ENCODE results near the gene ODC1. TPM values are rescaled to one million over a fixed set of nuclear protein-coding genes. Genes with fewer than 3 reads are reported as not detected.

The ODC1 gene
- 100 to 1,000 TPM; 180 to 181 TPM for total RNA-seq

DNA sequence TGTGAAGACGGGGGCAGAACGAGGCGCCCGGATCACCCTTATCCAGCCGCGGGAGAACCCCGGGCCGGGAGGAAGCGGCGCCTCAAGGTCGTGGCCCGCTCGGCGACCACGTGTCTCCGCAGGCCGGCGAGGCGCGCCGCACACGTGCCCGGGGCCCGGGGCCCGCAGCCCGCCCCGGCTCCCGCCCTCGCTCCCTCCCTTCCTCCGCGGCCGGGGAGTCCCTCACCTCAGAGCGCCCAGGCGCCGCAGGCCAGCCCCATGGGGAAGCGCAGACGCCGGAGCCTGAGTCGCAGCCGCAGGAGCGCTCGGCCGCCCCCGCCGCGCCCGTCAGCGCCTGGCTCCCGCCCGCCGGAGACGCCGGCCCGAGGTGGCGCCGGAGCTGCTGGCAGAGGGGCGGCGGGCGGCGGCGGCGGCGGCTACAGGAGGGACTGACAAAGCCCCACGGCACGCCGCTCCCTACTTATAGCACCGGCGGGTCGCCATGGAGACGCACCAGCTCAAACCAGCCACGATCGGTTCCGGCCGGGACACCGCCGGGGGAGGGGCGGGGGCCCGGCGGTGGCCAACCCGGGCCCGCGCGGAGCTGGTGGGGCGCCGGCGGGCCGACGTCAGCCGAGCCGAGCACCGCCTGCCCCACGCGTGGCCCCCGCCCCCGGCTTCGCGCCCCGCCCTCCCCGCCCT, at the start of gene ODC1:
Gene ODC1 (minus strand): TSS at position 433 of the 681 bp plus-strand sequence. CDS start 3,295 bp downstream, outside the sequence.
- H3K27ac Mint-ChIP-seq = peak within 1 kb of the TSS; percentile 94
- peak within 1 kb of the TSS; percentile 81 for H3K4me3 Mint-ChIP-seq
- ChIA-PET CTCF (interaction anchor here (1.0 to 5.8 kb wide), 9 partner anchors 13 to 324 kb away, joined by 3 to 51 read pairs (median 4); partner anchors contain the start of gene HPCAL1), POLR2A (interaction anchor here (0.8 to 4.7 kb wide), 28 partner anchors 9 to 793 kb away, joined by 3 to 32 read pairs (median 4); partner anchors contain the start of genes HPCAL1, KLF11, NOL10 and RRM2)
- peaks cover 47% of the 10 kb centered on the region for H3K4me1 Mint-ChIP-seq (ENCODE audit: low read depth)
- H3K9me3 Mint-ChIP-seq = no peaks in the 10 kb centered on the region
- TF ChIP-seq, protein P1, sequence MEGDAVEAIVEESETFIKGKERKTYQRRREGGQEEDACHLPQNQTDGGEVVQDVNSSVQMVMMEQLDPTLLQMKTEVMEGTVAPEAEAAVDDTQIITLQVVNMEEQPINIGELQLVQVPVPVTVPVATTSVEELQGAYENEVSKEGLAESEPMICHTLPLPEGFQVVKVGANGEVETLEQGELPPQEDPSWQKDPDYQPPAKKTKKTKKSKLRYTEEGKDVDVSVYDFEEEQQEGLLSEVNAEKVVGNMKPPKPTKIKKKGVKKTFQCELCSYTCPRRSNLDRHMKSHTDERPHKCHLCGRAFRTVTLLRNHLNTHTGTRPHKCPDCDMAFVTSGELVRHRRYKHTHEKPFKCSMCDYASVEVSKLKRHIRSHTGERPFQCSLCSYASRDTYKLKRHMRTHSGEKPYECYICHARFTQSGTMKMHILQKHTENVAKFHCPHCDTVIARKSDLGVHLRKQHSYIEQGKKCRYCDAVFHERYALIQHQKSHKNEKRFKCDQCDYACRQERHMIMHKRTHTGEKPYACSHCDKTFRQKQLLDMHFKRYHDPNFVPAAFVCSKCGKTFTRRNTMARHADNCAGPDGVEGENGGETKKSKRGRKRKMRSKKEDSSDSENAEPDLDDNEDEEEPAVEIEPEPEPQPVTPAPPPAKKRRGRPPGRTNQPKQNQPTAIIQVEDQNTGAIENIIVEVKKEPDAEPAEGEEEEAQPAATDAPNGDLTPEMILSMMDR (IDR thresholded peaks at IDR 0.05) = no peak
- H3K27me3 Mint-ChIP-seq = no peaks in the 10 kb centered on the region
- DNase-seq (peak; percentile 95), ATAC-seq (peak; percentile 76)
- intact Hi-C loops (cut with micrococcal nuclease) = loop anchor here (5.0 kb wide), 2 partner anchors 209 to 326 kb away; partner anchors contain the start of gene RRM2
- peaks cover 41% of the 10 kb centered on the region for H3K36me3 Mint-ChIP-seq (ENCODE audit: low read depth)

DNA sequence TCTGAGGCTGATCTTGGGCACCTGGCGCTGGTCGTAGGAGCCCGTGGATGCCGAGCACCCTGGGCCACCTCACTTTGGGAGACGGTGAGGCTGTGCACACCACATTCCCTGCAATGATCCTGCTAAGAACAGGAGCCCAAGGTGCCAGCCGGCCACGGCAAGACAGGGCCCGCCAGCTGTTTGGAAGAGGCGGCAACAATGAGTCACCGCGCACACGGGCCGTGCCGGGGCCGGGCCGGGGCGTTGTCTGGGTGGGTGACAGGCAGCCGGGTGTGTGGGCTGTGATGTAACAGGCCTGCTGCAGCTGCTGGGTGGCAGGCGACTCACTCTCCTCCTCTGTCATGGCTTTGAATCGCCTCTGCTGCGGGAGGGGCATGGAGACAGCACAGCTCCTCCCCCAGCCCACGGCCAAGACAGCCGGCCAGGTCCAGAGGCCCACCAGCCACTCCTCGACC, 49.7 kb upstream of the ODC1 start:
- ATAC-seq (peak; percentile 61), DNase-seq (peak; percentile 81)
- H3K4me1 Mint-ChIP-seq (ENCODE audit: low read depth) = peaks cover 27% of the 10 kb centered on the region
- H3K27ac Mint-ChIP-seq = no peak overlapping the region
- intact Hi-C loops (cut with micrococcal nuclease) = no loop called here
- CTCF ChIA-PET = interaction anchor here (1.3 kb wide), 1 partner anchor 63 kb away, joined by 4 read pairs; no protein-coding TSS in a partner anchor
- TF ChIP-seq, protein P1 (IDR thresholded peaks at IDR 0.05) = no peak
- H3K4me3 Mint-ChIP-seq = no peak overlapping the region
- no peaks in the 10 kb centered on the region for H3K36me3 Mint-ChIP-seq (ENCODE audit: low read depth)
- H3K27me3 Mint-ChIP-seq = peaks cover 14% of the 10 kb centered on the region
- no peaks in the 10 kb centered on the region for H3K9me3 Mint-ChIP-seq
- POLR2A ChIA-PET = no interaction called here

DNA sequence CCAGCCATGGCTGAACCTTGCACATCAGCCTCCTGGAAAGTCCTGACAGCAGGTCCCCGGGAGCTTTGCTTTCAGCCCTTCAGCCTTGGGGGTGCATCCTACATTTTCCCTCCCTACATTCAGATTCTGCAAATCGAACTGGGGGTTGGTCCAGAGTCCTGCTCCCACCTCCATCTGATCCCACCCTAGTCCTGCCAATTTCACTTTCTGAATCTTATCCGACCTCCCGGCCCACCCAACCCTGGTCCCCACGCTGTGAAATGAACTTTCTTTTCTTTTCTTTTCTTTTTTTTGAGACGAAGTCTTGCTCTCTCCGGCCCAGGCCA, 47.8 kb upstream of the ODC1 start:
- peaks cover 3% of the 10 kb centered on the region for H3K9me3 Mint-ChIP-seq
- no peak for DNase-seq
- H3K4me1 Mint-ChIP-seq (ENCODE audit: low read depth) = peaks cover 27% of the 10 kb centered on the region
- intact Hi-C loops (cut with micrococcal nuclease) = no loop called here
- no peak overlapping the region for H3K27ac Mint-ChIP-seq
- H3K27me3 Mint-ChIP-seq = peaks cover 15% of the 10 kb centered on the region
- peaks cover 2% of the 10 kb centered on the region for H3K36me3 Mint-ChIP-seq (ENCODE audit: low read depth)
- H3K4me3 Mint-ChIP-seq = no peak overlapping the region
- CTCF ChIA-PET = no interaction called here
- no peak for ATAC-seq
- TF ChIP-seq, protein P1 (IDR thresholded peaks at IDR 0.05) = no peak
- POLR2A ChIA-PET = no interaction called here

DNA sequence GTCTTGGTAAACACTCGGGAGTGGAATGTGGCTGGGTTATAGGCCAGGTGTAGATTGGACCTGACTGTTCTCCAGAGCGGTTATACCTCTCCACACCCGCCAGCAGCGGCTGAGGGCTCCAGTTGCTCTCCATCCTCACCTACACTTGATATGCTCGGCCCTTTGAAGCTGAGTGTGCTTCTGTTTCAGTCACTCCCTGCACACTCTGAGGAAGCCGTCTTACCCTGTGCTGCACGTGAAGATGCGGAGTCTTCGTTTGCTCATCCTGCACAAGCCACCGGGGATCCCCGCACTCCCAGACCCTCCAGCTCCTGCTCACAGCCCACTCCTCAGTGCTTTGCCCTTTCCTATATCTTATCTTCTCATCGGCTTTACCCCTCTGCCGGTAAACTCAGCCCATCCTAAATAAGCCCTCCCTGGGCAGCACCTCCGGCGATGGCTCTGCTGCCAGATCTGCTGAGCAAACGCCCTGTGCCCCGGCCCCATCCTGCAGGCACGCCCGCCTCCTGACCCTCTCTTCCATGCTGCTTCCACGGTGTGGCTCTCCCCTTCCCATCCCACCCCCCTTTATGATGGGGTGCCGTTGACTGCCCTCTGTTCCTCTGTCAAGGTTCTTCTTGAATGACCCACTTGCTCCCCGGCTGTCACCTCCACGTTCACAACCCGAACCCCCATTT, 47.3 kb upstream of the ODC1 start:
- ATAC-seq (no peak), DNase-seq (no peak)
- intact Hi-C loops (cut with micrococcal nuclease) = no loop called here
- Mint-ChIP-seq H3K36me3 (ENCODE audit: low read depth) (peaks cover 2% of the 10 kb centered on the region), H3K27ac (no peak overlapping the region), H3K9me3 (peaks cover 3% of the 10 kb centered on the region), H3K27me3 (peaks cover 15% of the 10 kb centered on the region), H3K4me3 (no peak overlapping the region), H3K4me1 (ENCODE audit: low read depth) (peaks cover 27% of the 10 kb centered on the region)
- ChIA-PET CTCF (no interaction called here), POLR2A (interaction anchor here (0.7 kb wide), 1 partner anchor 23 kb away, joined by 3 read pairs; no protein-coding TSS in a partner anchor)
- TF ChIP-seq, protein P1 (IDR thresholded peaks at IDR 0.05) = no peak

All from activated CD8-positive, alpha-beta T cell treated with anti-CD3 and anti-CD28 coated beads for 36 hours (primary cell).